ENCODE results near the gene CA12. TPM values are rescaled to one million over a fixed set of nuclear protein-coding genes. Genes with fewer than 3 reads are reported as not detected.

CA12 gene
- total and polyA plus RNA-seq, 10 of the 15 experiments (the other 5 are each of a cell fraction or from before 2014, with no cell fraction given) = 0.03 to 0.10 TPM; not detected in 8

GRCh38 chr15:63354821-63355650 lies 26.6 kb downstream of the CA12 start (continued):
- TF ChIP-seq ZBTB40 (IDR thresholded peaks at IDR 0.05; ENCODE audit: borderline replicate concordance) (no peak), POLR2AphosphoS2 (IDR thresholded peaks at IDR 0.05; ENCODE audit: low read depth, low read length) (no peak), LARP7 (IDR thresholded peaks at IDR 0.05) (no peak), MTA3 (IDR thresholded peaks at IDR 0.05; ENCODE audit: borderline replicate concordance, low read length) (no peak), NFIC (IDR thresholded peaks at IDR 0.05; ENCODE audit: low read depth, low read length) (no peak), SREBF2 (IDR thresholded peaks at IDR 0.05; ENCODE audit: low read length) (no peak), ZNF592 (IDR thresholded peaks at IDR 0.05) (no peak)
